PC-9 (cell line): ENCODE results near the gene ALDOC.

Experiments
- CTCF ChIP-seq: fragments of 200-600 bp; sonication (generic); conservative IDR thresholded peaks from 2 replicates; pipeline ENCODE4 v1.6.1; 2017; ENCODE audit warnings: mixed run types, antibody characterized with exemption, mild to moderate bottlenecking, moderate library complexity
- EZH2 ChIP-seq: fragments of 200-600 bp; sonication (generic); IDR thresholded peaks from 2 replicates; pipeline ENCODE4 v1.8.0; 2017; ENCODE audit warnings: antibody characterized with exemption, low read depth

GRCh38 chr17:28530926-28531325 is 45.8 kb downstream of the ALDOC start:
- no peak for TF ChIP-seq CTCF
- TF ChIP-seq EZH2: no peak
